IPS DF 4.7 (cell line): ENCODE results near the gene ZBTB7C.

Experiments used
- DNase-seq: peaks from one replicate; pipeline ENCODE4 v3.0.0-alpha.2; 2013; ENCODE audit warnings: low spot score; ENCODE audit errors: extremely low read depth

ZBTB7C gene

DNA sequence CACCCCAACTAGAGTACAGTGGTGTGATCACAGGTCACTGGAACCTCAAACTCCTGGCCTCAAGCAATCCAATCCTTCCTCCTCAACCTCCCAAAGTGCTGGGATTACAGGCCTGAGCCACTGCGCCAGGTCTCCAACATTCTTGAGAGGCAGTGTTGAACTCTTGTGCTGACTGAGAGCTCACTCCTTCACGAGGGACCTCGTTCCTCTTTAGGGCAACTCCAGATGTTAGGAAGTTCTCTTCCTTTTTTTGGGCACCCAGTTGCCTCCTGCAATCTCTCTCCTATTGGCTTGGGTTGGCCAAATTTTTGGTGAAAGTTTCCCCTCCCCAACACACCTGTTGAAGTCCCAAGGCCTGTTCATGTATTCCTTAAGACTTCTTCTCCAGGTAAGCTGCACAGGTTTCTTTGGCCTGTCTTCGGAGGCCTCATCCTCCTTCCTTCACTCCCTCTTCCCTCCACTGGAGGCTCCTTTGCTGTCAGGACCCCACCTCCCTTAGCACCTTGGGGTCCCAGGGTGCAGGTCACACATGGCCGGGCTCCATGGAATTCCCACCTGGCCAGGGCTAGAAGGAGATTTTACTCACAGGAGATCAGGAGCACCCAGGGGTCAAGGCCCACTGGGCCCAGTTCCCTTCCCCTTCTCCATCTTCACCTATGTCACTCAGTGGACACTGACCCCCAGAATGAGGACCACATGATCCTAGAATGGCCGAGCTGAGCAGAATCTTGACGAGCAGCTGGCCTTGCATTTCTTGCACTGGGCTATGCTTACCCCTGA is 384.1 kb downstream of the ZBTB7C start:
- DNase-seq, result no peak

DNA sequence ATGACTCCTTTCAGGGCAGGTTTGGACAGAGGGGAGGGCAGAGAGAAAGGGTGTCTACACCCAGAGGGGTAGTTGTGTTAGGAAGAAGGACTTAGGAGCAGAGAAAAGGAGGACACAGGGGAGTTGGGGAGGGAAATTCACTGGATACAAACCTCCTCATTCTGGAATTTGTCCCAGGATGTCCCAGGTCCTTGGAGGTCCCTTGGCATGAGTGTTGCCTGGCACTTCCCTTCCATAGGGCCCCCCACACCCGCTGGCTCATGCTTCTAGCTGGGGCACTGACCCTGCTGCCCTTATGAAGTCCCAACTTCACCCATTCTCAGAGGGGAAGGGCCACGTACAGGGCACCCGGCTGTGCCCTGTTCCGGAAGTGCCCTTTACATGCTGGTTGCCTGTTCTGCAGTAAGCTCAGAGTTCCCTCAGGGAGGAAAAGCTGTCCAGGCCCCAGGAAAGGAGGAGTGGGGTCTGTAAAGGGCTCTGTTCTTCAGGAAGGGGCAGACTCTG is 385.1 kb downstream of the ZBTB7C start:
- DNase-seq, result no peak

DNA sequence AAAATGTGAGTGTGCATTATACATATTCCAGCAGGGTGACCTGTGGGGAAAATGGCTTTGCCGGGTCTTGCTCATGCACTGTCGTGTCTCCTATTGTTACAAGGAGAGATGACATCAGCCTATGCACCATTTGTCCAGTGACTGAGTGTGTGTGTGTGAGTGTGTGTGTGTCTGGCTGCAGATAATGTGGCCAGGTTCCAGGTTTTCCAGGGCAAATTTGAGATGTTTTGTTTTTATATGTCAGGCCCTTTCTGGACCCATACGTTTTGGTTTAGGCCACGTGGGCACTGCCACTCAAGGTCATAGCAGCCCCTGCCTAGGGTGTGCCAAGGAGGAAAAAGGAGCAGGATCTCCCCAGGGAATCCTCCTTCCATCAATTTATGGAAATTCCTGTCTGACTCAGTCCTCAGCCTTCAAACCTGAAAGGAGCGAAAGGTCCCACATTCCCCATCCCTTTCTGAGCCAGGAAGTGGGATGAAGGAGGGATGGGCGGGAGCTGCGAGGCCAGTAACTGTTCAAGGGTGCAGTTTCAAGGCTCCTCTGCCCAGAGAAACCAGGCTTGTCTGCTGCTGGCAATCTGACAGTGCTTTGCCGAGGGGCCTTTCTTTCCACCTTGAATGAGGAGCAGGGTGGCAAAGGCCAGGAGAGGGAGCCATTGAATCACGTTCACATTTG is 385.7 kb downstream of the ZBTB7C start:
- DNase-seq, result no peak

DNA sequence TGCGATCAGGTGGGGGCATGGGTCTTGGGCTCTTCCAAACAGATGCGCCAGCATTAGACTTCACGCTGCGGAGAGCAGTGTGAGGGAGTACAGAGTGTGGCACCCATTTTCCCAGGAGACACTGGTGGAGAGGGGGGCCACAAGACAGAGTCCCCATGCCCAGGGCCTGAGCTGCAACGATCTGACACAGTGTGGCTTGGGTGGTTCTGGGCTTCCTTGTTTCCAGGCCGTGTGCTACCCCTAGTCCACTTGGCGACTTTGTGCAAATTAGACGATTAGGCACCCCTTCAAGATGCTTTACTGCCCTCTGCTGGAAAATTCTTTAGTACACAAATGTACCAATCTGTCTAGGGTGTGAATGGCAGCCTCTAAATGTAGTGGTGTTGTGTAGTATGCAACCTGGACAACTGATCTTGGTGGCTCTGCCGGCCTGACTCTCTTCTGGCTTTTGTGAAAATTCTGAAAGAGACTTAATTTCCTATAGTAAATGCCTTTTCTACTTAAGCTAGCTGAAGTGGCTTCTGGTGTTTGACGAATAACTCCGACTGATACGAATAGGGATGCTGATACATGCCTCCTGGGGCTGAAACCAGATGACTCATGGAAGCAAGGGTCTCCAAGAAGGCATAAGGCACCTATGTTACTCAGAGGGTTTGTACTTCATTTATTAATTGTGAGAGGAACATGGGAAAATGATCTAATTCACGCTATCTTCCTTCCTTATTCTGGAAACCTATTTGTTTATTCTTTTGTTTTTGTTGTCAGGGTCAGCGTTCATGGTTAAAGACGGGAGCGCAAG is 386.5 kb downstream of the ZBTB7C start:
- no peak for DNase-seq

DNA sequence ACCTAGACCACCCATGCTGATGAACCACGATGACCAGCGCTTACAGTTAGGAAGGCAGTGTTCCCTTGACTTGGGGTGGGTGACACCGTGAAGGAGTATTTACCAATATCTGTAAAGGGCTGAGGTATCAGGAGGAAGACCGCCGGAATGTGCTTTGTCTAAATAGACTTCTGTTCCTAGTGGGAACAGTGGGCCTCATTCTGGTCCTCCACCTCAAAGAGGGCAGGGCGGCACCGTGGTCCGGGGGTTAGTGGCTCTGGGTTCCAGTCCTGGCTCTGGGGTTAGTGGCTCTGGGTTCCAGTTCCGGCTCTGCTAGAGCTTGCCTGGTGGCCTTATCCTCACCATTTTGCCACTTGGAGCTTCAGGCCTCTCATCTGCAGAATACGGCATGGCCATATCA is 387.2 kb downstream of the ZBTB7C start:
- no peak for DNase-seq

DNA sequence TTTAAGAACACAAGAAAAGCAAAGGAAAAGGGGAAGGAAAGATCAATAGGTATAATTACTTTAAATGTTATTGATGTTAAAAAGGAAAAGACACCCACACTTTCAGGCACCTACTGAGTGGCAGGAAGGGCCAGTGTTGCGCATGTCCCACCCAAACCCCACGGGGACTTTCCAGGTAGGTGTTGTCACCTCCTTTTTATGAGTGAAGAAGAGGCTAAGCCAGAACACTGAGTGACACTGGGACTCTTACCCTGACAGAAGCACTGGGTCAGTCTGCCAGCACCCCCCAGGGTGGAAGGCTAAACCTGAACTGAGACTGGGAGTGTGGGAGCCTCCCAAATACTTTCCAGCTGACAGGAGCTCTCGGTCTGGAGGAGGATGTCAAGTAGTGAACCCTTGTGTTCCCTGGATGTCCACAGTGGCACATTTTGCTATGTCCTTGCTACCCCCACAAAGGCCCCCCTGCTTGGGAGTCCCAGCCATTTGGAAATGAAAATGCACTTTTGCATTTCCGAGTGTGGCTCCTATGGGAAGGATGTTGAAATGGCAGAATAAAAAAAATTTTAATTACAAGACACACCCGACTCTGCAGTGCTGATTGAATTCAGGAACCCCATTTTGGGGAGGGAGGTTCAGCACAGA is 387.8 kb downstream of the ZBTB7C start:
- no peak for DNase-seq

DNA sequence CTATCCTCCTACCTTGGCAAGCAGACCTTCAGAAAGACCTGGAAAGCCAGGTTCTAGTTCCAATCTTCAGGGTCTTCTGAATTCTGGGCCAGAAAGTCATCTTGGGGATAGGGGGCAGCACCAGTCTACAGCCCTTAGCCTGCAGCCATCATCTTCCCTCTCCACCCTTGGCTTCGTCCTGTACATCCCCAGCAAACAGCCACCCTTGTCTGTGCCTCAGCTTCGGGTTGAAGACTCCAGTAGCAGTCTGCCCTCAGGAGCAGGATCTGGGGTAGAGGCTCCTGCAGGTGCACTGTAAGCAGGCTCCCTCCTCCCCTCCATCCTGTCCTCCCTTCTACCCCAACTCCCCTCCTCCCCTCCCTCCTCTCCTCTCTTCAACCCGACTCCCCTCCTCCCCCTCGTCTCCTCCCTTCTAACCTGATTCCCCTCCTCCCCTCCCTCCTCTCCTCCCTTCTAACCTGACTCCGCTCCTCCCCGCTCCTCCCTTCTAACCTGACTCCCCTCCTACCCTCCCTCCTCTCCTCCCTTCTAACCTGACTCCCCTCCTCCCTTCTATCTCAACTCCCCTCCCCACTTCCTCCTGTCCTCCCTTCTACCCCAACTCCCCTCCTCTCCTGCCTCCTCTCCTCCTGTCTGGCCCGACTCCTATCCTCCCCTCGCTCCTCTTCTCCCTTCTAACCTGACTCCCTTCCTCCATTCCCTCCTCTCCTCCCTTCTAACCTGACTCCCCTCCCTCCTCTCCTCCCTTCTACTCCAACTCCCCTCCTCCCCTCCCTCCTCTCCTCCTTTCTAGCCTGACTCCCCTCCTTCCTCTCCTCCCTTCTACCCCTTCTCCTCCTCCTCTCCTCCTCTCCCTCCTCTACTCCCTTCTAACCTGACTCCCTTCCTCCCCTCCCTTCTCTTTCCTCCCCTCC is 388.6 kb downstream of the ZBTB7C start:
- DNase-seq, result no peak

DNA sequence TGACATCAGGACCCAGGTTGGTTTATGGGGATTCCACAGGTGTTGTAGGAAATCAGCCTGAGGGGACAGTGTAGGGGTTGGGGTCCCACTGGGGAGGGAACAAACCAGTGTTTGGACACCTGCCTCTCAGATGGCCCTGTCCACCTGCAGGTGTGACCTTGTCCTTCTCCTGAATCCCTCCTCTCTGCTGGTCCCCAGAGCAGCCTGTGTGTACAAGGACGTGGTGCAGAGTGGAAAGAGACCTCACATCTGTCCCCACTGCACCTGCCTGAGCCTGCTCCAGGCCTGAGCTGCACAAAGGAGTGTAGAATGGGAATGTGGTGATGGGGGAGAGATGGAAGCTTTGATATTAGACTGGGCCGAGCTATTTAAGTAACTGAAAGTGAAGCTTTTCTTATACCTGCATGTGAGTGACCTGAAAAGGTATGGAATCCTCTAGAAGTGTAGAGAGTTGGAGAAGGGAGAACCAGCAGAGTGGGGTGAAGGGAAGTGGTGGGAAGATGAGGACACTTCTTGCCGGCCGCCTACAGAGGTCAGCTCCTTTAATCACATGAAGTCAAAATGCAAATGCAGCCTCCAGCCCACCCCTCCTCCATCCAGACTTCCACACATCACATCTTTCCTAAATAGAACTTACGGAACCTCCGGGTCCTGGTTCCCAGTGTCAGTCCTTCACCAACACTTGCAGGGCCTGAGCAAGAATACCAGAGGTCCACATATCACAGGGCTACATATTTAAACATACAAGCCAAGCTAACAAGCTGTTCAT is 389.4 kb downstream of the ZBTB7C start:
- DNase-seq, result no peak

DNA sequence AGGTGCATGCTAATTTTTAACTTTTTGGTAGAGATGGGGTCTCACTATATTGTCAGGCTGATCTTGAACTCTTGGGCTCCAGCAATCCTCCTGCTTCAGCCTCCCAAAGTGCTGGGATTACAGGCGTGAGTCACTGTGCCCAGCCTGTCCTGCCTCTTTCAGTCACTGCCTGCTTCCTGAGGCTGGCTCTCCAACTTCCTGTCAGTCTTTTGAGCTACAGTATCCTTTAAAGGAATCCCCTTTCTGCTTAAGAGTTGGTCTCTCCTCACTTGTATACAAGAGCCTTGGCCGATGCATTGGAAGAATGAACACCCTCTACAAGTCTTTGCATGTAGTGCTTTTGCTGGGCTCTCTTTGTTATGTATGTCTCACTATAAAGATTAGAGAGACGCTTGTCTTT is 390.3 kb downstream of the ZBTB7C start:
- DNase-seq, result no peak

DNA sequence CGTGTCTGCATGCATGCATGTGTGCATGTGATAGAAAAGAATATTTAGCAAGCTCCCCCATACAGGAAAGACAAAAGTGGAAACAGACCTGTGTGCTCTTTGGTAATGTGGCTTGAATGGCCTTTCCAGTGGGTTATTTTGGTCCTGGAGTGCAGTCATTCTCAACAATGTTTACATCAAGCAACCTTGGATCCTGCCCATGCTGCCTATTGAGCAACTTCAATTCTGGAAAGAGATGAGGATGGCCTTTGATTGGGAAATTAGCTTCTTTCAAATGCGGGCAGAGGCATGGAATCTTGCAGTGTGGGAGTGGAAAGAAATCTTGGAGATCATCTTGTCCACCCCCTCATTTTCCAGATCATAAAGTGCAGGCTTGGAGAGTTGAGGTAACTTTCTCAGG is 391.5 kb downstream of the ZBTB7C start:
- no peak for DNase-seq

DNA sequence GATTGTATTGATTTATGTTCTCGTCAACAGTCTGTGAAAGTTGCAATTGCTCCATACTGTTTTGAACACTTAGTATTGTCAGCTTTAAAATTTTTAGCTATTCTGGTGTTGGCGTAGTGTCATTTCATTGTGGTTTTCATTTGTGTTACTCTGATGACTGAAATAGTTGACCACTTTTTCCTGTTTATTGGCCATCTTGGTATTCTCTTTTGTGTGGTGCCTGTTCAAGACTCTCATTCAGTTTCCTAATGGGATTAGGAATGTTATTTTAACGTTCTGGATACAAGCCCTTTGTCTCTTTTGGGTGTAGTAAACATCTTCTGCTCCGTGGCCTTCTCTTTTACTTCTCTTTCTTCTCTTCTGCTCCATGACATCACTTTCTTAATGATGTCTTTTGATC is 396.0 kb downstream of the ZBTB7C start:
- no peak for DNase-seq

DNA sequence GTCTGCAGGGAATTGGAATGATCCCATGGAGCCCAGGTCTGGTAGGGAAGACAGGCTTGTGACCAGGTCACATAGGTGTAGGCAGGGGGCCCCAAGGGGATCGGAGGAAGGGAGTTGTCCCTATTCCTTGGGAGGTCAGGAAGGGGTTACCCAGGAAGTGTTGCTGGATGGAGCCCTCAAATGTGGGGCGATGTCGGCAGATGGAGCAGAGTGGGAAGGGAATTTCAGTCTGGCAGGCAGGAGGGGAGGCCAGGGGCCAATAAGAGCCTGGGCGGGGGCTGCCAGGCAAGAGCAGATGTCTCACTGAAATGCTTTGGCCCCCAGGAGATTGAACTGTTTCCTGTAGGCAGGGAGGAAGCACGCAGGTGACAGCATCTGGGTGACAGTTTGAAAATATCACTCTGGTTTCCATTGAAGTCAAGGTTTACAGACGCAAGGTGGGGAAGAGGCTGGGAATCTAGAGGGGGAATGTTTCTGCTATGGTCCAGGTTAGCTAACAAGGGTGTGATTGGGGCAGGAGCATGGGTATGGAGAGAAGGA is 397.2 kb downstream of the ZBTB7C start:
- DNase-seq, result no peak

DNA sequence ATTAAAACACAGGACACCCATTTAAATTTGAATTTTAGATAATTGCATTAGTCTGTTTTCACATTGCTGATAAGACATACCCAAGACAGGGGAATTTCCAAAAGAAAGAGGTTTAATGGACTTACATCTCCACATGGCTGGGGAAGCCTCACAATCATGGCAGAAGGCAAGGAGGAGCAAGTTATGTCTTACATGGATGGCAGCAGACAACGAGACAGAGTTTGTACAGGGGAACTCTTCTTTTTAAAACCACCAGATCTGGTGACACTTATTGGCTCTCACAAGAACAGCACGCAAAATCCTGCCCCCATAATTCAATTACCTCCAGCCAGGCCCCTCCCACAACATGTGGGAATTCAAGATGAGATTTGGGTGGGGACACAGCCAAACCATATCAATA is 398.9 kb downstream of the ZBTB7C start:
- DNase-seq, result no peak

DNA sequence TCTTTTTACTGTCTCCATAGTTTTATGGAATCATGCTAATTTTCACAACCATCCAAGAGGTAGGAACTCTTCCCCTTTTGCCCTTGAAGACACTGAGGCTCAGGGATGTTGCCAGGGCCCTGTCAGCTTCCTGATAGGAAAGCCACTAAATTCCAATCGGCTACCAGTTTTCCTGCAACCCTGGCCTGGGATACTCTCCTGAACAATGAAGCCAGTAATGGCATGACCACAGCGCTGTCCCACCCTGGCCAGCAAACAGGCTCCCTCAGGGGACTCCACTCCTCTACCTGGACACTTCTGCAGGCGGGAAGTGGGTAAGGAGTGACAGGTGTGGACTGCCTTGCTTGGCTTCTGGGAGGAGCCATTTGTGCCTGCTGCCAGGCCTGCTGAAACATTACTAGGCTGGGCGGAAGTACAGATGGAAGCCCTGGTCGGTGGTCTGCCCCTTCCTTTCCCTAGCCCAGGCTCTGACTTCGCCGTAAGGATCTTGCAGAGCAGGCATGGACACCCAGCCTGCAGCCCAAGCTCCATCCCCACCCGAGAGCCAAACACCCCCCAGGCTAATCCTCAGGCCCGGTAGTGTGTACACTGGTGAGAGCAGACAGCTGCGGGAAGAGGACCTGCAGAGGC is 400.0 kb downstream of the ZBTB7C start:
- no peak for DNase-seq

DNA sequence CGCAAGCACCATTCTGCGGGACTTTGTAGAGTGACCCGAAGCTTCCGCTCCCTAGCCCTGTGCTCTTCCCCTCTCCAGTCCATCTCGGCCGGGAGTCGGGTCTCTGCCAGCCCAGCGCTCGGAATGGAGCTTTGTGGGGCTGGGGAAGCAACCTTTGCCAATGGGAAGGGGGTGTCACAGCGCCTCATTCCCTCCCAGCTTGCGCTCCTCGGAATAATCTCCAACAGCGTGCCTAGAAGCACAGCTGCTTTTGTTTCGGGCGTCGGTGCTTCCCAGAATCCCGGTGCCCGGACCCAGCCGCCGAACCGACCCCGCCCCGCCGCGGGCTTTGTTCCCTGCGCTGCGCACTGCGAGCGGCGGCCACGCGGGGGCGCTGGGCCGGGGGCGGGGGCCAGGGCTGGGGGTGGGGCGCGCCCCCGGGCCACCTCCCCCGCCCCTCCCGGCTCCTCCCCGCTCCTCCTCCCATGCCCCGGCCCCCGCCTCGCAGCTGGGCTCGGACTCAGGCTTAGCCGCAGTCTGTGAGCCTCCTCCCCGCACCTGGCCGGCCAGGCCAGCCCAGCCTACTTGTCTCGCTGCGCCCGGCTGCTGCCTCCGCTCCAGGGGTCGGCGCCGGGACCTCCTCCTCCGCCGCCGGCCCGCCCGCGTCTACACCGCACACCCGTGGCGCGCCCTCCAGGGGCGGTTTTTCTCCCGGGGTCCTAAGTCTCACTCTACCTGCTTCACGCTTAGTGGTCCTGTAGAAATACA is 401.1 kb downstream of the ZBTB7C start:
- no peak for DNase-seq

DNA sequence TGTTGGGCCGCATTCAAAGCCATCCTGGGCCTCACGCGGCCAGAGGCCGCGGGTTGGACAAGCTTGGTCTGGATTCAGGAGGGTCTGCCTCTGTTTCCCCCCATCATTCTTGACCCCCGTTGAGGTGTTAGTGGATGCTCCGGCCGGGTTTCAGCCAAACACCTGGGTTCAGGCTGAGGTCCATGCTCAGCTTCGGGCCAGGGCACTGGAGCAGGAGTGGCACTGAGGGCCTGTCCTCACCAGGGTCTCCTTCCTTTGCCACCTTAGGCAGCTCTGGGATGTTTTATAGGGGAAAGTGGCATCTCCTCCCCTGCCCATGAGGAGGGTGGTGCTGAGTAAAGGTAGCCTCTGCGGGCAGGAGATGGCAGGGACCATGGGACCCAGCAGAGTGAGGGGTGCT is 401.8 kb downstream of the ZBTB7C start:
- no peak for DNase-seq

DNA sequence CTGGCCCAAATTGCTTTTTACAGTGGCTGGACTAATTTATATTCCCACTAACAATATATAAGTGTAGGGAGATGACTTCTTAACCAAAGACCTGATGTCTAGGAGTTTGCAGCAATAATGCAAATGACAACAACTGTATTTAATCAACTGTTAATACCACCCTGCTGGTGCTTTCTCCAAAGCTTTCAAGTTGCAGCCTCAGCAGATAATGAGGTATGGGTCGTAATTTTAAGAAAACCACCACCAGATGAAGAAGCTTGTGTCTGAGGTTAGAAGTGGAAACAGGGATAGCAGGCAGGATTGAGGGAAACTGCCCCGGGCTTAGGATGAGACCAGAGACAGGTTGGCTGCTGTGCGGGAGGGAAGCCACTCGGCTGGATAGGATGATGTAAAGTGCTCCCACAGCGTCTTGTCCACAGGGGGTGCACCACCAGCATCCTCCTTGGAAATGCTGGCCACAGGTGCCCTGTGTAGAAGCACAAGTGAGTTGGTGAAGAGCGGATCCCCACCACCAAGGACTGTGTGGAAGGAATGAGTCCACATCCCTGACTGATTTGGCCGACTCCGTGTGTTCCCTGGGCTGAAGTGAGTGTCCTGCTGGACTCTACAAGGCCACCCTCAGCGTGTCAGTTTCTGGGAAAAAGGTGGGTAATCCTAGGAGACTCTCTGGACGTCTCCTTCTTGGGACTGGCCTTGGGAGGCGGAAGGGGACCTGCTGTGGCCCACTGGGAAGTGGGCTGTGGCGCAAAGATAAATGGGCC is 402.6 kb downstream of the ZBTB7C start:
- DNase-seq, result no peak

DNA sequence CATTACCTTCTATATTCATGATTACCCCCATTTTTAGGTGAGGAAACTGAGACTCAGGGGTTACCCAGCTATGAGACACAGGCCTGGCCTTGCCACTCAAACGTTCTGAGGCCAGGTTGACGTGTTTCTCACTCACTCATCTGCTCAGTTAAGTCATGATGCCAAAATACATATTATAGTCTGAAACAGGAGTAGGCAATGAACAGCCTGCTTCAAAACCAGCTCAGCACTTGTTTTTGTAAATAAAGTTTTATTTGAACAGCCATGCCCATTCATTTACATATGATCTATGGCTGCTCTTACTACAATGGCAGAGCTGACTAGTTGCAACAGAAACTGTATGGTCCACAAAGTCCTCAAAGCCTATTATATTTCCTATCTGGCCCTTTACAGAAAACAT is 404.6 kb downstream of the ZBTB7C start:
- DNase-seq, result no peak
